Hepatocyte (in vitro differentiated cells): ENCODE measurements around the gene SDR42E2. TPM values are rescaled to one million over a fixed set of nuclear protein-coding genes. Genes with fewer than 3 reads are reported as not detected.

Experiments used
- DNase-seq: peaks from one replicate; pipeline ENCODE4 v3.0.0-alpha.2; 2016; ENCODE audit warnings: low spot score
- H2AFZ ChIP-seq: fragments of 200-600 bp; sonication (generic); 2 replicates; pipeline ENCODE4 v1.6.0; 2016; ENCODE audit warnings: antibody characterized with exemption, mild to moderate bottlenecking
- H3K27ac ChIP-seq: fragments of 200-600 bp; sonication (generic); 2 replicates; pipeline ENCODE4 v1.5.1; 2016; ENCODE audit warnings: mild to moderate bottlenecking
- H3K27me3 ChIP-seq: fragments of 200-600 bp; sonication (generic); 2 replicates; pipeline ENCODE4 v1.6.1; 2016
- H3K36me3 ChIP-seq: fragments of 200-600 bp; sonication (generic); replicated peaks from 2 replicates; pipeline ENCODE4 v1.5.1; 2016; ENCODE audit warnings: low read depth; ENCODE audit not compliant: insufficient read depth
- H3K4me1 ChIP-seq: fragments of 200-600 bp; sonication (generic); 2 replicates; pipeline ENCODE4 v1.5.1; 2016; ENCODE audit warnings: mild to moderate bottlenecking, moderate library complexity; ENCODE audit not compliant: insufficient read depth
- H3K4me2 ChIP-seq: fragments of 200-600 bp; sonication (generic); 2 replicates; pipeline ENCODE4 v1.6.0; 2016
- H3K4me3 ChIP-seq: fragments of 200-600 bp; sonication (generic); 2 replicates; pipeline ENCODE4 v1.5.1; 2016; ENCODE audit warnings: mild to moderate bottlenecking
- H3K79me2 ChIP-seq: fragments of 200-600 bp; sonication (generic); 2 replicates; pipeline ENCODE4 v1.6.0; 2017; ENCODE audit warnings: mild to moderate bottlenecking
- H3K9me2 ChIP-seq: fragments of 200-600 bp; sonication (generic); replicated peaks from 2 replicates; pipeline ENCODE4 v1.6.0; 2017; ENCODE audit warnings: mild to moderate bottlenecking; ENCODE audit not compliant: insufficient read depth
- H3K9me3 ChIP-seq: fragments of 200-600 bp; sonication (generic); 2 replicates; pipeline ENCODE4 v1.5.1; 2016; ENCODE audit warnings: low read depth, mild to moderate bottlenecking
- H4K20me1 ChIP-seq: fragments of 200-600 bp; sonication (generic); 2 replicates; pipeline ENCODE4 v1.6.0; 2016; ENCODE audit warnings: mild to moderate bottlenecking; ENCODE audit not compliant: insufficient read depth, poor library complexity, severe bottlenecking
- EZH2 ChIP-seq: fragments of 200-600 bp; sonication (generic); IDR thresholded peaks from 2 replicates; pipeline ENCODE4 v1.6.1; 2016; ENCODE audit warnings: antibody characterized with exemption, mild to moderate bottlenecking, borderline replicate concordance
- EZH2phosphoT487 ChIP-seq: fragments of 200-600 bp; sonication (generic); IDR thresholded peaks from one replicate; pipeline ENCODE4 v1.6.1; 2018; ENCODE audit warnings: antibody characterized with exemption, mild to moderate bottlenecking, low read depth, moderate library complexity; ENCODE audit not compliant: unreplicated experiment, severe bottlenecking
- WGBS: methylation state at CpG from one replicate; pipeline ENCODE4 v1.1.6; 2016; ENCODE audit warnings: low lambda C conversion rate; ENCODE audit errors: missing lambda C conversion rate; 5-methylcytosine and 5-hydroxymethylcytosine counted together
- polyA plus RNA-seq: library from polyadenylated mRNA; unstranded; fragments of >200 nt; fragmentation: Nextera tagmentation; extraction: Ambion mirVana; gene quantifications from 2 replicates; pipeline ENCODE4 v1.2.1, GENCODE V29; 2016
- total RNA-seq: library from RNA; depleted of rRNA; stranded (reverse); fragments of >200 nt; gene quantifications from 2 replicates; pipeline ENCODE4 v1.2.3, GENCODE V29; 2014
- TF ChIP-seq, protein P1 (sequence below): fragments of 200-600 bp; sonication (generic); IDR thresholded peaks from 2 replicates; pipeline ENCODE4 v1.5.1; 2016; ENCODE audit warnings: antibody characterized with exemption, mild to moderate bottlenecking; ENCODE audit not compliant: poor library complexity

Gene SDR42E2
- total and polyA plus RNA-seq, 2 experiments from 2014 or later = not detected

DNA sequence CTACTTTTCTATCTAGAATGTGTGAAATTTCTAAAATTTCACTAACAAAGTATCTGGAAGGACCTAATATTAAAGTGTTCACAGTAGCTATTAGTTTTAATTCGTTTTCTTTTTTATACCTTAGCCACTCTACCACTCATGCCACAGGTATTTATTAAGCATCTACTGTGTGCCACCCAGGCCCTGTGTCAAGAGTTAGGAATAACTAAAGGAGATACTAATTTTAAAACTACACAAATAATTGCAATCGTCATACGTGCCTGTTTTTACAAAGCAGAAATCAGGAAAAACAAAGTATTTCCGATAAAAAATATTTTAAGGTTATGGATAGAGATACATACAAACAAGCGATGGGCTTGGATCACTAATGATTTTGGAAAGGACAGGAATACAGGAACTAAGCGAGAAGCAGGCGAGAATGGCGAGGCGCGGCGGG, 43.3 kb downstream of the SDR42E2 start:
- 27% methylated on average over 11 of the region's 11 CpGs for WGBS
- peak overlapping the region; percentile 91 for H3K27ac ChIP-seq
- no peak for DNase-seq
- peak overlapping the region; percentile 95 for H2AFZ ChIP-seq
- TF ChIP-seq EZH2 (no peak), EZH2phosphoT487 (no peak)
- TF ChIP-seq, protein P1, sequence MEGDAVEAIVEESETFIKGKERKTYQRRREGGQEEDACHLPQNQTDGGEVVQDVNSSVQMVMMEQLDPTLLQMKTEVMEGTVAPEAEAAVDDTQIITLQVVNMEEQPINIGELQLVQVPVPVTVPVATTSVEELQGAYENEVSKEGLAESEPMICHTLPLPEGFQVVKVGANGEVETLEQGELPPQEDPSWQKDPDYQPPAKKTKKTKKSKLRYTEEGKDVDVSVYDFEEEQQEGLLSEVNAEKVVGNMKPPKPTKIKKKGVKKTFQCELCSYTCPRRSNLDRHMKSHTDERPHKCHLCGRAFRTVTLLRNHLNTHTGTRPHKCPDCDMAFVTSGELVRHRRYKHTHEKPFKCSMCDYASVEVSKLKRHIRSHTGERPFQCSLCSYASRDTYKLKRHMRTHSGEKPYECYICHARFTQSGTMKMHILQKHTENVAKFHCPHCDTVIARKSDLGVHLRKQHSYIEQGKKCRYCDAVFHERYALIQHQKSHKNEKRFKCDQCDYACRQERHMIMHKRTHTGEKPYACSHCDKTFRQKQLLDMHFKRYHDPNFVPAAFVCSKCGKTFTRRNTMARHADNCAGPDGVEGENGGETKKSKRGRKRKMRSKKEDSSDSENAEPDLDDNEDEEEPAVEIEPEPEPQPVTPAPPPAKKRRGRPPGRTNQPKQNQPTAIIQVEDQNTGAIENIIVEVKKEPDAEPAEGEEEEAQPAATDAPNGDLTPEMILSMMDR = no peak
- no peaks in the 10 kb centered on the region for H3K27me3 ChIP-seq
- H3K36me3 ChIP-seq = no peaks in the 10 kb centered on the region
- peaks cover 21% of the 10 kb centered on the region for H4K20me1 ChIP-seq
- peaks cover 40% of the 10 kb centered on the region for H3K79me2 ChIP-seq
- no peaks in the 10 kb centered on the region for H3K9me2 ChIP-seq
- peaks cover 6% of the 10 kb centered on the region for H3K4me1 ChIP-seq
- no peaks in the 10 kb centered on the region for H3K9me3 ChIP-seq
- H3K4me3 ChIP-seq = peak overlapping the region; percentile 16
- H3K4me2 ChIP-seq = peak overlapping the region; percentile 74

DNA sequence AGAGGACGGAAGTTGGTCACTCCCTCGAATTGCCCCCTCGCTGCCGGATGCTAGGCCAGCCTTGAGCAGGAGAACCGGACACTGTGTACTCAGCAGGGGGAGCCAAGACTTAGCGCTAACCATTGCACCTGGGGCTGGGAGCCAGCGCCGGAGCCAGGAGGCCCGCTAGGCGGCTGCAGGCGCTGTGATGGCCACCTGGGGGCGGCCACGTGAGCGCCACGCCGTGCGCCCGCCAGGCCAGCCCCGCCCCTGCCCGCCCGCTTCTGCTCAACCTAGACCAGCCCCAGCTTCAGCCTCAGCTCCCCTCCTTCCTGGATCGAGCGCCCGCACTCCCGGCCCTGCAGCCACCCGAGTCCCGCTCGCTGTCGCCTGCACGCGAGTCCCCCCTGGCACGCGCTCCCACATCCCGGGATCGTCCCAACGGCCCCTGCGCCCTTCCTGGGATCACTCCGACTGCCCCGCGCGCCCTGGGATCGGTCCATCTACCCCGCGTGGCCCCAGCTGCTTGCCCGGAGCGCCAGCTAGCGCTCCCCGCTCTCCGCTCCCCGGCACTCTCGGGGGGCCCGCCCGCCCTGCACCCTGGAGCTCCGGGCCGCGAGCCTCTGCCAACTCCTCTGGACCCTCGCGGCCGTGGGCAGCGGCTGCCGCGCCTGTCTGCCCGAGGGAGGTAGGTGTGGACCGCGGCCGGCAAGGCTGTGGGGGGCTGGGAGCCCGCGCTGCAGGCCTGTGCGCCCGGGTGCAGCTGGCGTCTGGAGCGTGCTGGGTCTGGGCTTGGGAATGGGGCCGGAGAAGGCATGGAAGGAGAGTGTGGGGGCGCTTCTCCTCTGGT, 43.9 kb downstream of the SDR42E2 start, which contains the start of gene EEF2K:
Gene EEF2K, plus strand, starts transcription at position 266 of the 829 bp plus-strand sequence. CDS start 19,452 bp downstream, outside the sequence.
- DNase-seq = peak; percentile 97
- peak within 1 kb of the TSS; percentile 95 for H2AFZ ChIP-seq
- H3K4me1 ChIP-seq = peaks cover 6% of the 10 kb centered on the region
- no peaks in the 10 kb centered on the region for H3K9me3 ChIP-seq
- H3K27me3 ChIP-seq = no peaks in the 10 kb centered on the region
- H3K9me2 ChIP-seq = no peaks in the 10 kb centered on the region
- H4K20me1 ChIP-seq = peaks cover 25% of the 10 kb centered on the region
- H3K79me2 ChIP-seq = peaks cover 46% of the 10 kb centered on the region
- TF ChIP-seq EZH2 (no peak), EZH2phosphoT487 (no peak)
- TF ChIP-seq, protein P1 = peak; percentile 68
- no peaks in the 10 kb centered on the region for H3K36me3 ChIP-seq
- H3K4me2 ChIP-seq = peak within 1 kb of the TSS; percentile 94
- WGBS = 3% methylated on average over 22 of the region's 74 CpGs
- peak within 1 kb of the TSS; percentile 96 for H3K4me3 ChIP-seq
- H3K27ac ChIP-seq = peak within 1 kb of the TSS; percentile 91

DNA sequence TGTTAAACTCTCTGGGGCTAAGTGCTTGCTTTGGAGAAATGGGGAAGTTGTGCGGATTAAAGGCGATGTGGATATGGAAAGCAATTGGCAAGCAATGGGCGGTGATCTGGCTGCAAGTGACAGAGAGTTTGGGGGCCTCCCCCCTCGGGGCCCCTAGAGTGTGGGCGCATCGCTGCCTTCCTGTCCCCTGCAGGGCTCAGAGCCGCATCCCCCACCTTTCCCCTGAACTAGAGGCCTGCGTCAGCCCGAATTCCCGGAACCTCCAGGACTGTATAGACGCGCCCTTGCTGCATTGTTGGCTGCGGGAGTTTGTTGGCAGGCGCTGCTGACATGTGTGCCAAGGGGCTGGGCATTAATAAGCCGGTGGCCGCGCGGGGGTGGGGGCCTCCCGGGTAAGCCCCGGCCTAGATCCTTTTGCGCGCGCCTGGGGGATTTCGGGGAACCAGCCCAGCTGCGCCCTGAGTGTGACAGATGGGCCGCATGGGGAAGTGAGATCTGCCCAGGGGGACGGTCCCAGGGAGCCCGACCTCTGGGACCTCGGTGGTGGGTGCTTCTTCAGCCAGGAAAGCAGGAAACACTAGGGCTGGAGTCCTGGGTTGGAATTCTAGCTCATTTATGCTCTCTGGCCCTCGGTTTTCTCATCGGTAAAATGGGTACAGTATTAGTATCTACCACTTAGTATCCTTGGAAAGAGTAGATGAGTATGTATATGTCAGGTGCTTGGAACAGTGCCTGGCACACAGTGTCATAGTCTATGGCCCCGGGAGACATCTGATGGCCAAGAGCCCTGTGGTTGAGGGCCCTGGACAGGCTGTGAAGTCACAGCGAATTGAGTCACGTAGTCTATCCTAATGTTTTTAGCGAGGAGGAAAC, 44.8 kb downstream of the SDR42E2 start:
- peak overlapping the region; percentile 94 for H3K4me2 ChIP-seq
- H3K79me2 ChIP-seq = peaks cover 55% of the 10 kb centered on the region
- no peaks in the 10 kb centered on the region for H3K27me3 ChIP-seq
- no peaks in the 10 kb centered on the region for H3K36me3 ChIP-seq
- TF ChIP-seq, protein P1 = no peak
- TF ChIP-seq EZH2phosphoT487 (no peak), EZH2 (no peak)
- H3K9me2 ChIP-seq = no peaks in the 10 kb centered on the region
- H3K4me3 ChIP-seq = peak overlapping the region; percentile 96
- no peaks in the 10 kb centered on the region for H3K9me3 ChIP-seq
- peaks cover 25% of the 10 kb centered on the region for H4K20me1 ChIP-seq
- 20% methylated on average over 32 of the region's 35 CpGs for WGBS
- peak overlapping the region; percentile 81 for H3K27ac ChIP-seq
- peak; percentile 69 for DNase-seq
- H3K4me1 ChIP-seq = peaks cover 6% of the 10 kb centered on the region
- peak overlapping the region; percentile 76 for H2AFZ ChIP-seq
